Measurements from ENCODE around the gene ZNF839.
A peak's percentile ranks its signal among the peaks of the same experiment; 100 is the strongest.

The ZNF839 gene

DNA sequence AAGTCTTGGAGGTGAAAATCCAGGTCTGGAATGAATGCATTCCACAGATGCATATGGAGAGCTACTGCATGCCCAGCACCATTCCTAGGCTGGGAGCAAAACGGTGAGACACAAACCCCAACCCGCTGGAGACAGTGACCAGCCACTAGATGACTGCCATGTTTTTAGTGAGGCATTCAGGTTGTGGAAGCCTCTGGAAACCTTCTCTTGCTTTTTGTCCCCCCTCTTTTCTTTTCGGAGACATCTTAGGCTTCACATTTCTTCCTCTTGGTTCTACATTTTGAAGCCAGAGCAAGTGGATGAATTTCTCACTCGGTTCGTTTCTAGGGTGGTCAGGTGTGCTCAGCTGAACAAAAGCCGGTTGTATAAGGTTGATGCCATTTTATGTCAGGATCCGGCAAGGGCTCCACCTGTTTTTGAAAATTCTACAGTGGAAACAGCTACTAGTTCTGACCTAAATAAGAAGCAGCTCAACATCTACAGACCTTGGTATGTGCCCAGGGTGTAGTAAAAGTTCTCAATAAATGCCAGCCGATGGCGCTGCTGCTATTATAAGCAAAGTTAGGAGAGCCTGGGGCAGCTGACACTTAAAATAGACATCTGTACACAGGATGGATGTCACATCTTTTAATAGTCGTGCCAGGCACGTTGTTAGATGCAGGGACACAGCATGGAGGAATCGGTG, 1.8 kb upstream of the ZNF839 start:
- ChIA-PET POLR2A (no interaction called here), CTCF (interaction anchor here (0.8 to 8.1 kb wide), 18 partner anchors 8 to 356 kb away, joined by 3 to 113 read pairs (median 4); partner anchors contain the start of gene MOK)
- TF ChIP-seq, protein P1, sequence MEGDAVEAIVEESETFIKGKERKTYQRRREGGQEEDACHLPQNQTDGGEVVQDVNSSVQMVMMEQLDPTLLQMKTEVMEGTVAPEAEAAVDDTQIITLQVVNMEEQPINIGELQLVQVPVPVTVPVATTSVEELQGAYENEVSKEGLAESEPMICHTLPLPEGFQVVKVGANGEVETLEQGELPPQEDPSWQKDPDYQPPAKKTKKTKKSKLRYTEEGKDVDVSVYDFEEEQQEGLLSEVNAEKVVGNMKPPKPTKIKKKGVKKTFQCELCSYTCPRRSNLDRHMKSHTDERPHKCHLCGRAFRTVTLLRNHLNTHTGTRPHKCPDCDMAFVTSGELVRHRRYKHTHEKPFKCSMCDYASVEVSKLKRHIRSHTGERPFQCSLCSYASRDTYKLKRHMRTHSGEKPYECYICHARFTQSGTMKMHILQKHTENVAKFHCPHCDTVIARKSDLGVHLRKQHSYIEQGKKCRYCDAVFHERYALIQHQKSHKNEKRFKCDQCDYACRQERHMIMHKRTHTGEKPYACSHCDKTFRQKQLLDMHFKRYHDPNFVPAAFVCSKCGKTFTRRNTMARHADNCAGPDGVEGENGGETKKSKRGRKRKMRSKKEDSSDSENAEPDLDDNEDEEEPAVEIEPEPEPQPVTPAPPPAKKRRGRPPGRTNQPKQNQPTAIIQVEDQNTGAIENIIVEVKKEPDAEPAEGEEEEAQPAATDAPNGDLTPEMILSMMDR (IDR thresholded peaks at IDR 0.05; ENCODE audit: insufficient read depth, low read length, missing control alignments) = no peak
- peak overlapping the region; percentile 64 for H3K4me3 ChIP-seq (ENCODE audit: low read depth, low read length)
- DNase-seq (ENCODE audit: low read depth, low spot score) = no peak

DNA sequence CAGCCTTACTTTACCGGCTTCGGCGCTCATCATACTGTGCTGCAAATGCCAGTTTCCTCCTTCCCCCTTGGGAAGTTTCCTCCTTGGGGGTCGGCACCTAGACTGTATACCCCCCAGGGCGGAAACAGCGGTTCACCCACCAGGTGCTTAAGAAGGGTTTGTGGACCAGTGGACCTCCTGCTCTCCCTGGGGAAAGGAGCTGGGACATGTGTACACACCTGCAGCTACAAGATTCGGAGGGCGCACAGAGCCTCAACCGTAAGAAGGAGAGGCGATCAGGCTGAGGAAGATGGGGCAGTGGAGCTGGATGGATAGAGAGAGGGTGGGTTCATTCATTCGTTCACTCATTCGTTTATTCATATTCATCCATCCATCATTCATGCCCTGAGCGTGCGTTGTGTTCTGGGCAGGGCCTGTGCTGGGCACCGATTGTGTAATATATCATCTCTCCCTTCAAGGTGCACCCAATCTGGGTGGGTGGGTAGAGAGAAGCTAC, 717 bp upstream of the ZNF839 start:
- DNase-seq (ENCODE audit: low read depth, low spot score) = no peak
- ChIA-PET CTCF (interaction anchor here (0.8 to 8.1 kb wide), 8 partner anchors 10 to 612 kb away, joined by 3 to 113 read pairs (median 4); no protein-coding TSS in a partner anchor), POLR2A (no interaction called here)
- peak overlapping the region; percentile 79 for H3K4me3 ChIP-seq (ENCODE audit: low read depth, low read length)
- TF ChIP-seq, protein P1 (IDR thresholded peaks at IDR 0.05; ENCODE audit: insufficient read depth, low read length, missing control alignments) = no peak

DNA sequence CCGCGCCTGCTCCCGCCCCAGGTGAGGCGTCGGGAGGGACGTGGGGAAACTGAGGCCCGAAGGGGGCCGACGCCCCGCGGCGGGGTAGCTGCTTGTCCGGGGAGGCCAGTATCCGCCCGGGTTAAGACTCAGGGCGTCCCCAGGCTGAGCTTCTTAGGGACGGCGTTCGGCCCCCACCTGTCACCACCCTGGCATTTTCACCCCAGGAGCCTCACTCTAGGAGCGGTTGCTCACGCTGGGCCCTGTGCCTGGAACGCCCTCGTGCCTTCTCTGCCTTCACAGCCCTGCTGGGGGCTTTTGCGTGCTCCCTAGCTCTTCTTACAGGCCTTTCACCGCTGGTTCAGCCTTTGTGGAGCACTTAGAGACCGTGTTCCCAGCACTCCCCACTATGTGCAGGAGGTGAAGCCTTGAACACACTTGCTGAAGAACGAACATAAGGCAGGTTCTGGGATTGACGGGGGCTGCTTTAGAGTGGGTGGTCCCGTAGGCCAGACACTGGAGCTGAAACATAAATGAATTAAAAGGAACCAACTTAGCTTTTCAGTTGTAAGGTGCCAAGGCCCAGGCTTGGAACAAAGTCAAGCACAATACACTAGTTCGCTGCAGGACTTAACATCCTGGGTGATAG, 601 bp downstream of the ZNF839 start:
- CTCF ChIA-PET = interaction anchor here (0.8 to 8.1 kb wide), 11 partner anchors 12 to 343 kb away, joined by 3 to 113 read pairs (median 3); no protein-coding TSS in a partner anchor
- POLR2A ChIA-PET = no interaction called here
- TF ChIP-seq, protein P1 (IDR thresholded peaks at IDR 0.05; ENCODE audit: insufficient read depth, low read length, missing control alignments) = no peak
- no peak for DNase-seq (ENCODE audit: low read depth, low spot score)
- H3K4me3 ChIP-seq (ENCODE audit: low read depth, low read length) = peak overlapping the region; percentile 79

DNA sequence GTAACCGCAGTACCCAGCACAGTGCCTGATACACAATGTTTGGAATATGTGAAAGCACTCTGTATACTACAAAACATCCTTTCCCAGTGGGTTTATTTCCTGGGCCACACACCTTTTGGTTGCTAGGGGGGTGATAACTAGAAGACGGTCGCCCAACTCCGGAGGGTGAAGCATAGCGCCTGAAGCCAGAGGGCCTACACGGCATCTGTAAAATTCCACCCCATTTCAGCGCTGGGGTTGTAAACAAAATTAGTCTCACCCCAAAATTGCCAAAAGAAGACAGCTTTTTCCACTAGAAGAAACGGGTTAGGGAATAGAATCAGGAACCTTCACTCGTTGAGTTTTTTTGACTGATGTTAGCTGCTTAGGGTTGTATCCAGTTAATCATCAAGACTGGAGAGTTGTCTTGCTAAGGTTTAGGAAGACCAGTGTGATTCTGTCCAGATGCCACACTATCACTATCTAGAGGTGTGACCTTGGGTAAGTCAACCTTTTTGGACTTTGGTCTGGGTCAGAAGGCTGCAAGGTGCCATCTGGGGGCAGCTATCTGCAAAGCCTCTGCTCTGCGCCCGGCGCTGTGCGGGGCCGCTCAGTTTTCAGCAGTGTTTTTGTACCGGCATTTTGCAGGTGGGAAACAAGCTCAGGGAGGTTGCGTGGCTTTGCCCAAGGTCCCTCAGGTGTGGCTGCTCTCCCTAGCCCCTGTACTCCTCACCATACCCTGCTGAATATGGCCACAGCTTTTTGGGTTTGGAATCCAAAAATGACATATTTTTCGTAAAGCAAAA, 1.3 kb downstream of the ZNF839 start:
- ChIA-PET CTCF (interaction anchor here (0.8 to 8.1 kb wide), 14 partner anchors 12 to 359 kb away, joined by 3 to 113 read pairs (median 3); no protein-coding TSS in a partner anchor), POLR2A (no interaction called here)
- TF ChIP-seq, protein P1 (IDR thresholded peaks at IDR 0.05; ENCODE audit: insufficient read depth, low read length, missing control alignments) = no peak
- peak overlapping the region; percentile 79 for H3K4me3 ChIP-seq (ENCODE audit: low read depth, low read length)
- no peak for DNase-seq (ENCODE audit: low read depth, low spot score)

DNA sequence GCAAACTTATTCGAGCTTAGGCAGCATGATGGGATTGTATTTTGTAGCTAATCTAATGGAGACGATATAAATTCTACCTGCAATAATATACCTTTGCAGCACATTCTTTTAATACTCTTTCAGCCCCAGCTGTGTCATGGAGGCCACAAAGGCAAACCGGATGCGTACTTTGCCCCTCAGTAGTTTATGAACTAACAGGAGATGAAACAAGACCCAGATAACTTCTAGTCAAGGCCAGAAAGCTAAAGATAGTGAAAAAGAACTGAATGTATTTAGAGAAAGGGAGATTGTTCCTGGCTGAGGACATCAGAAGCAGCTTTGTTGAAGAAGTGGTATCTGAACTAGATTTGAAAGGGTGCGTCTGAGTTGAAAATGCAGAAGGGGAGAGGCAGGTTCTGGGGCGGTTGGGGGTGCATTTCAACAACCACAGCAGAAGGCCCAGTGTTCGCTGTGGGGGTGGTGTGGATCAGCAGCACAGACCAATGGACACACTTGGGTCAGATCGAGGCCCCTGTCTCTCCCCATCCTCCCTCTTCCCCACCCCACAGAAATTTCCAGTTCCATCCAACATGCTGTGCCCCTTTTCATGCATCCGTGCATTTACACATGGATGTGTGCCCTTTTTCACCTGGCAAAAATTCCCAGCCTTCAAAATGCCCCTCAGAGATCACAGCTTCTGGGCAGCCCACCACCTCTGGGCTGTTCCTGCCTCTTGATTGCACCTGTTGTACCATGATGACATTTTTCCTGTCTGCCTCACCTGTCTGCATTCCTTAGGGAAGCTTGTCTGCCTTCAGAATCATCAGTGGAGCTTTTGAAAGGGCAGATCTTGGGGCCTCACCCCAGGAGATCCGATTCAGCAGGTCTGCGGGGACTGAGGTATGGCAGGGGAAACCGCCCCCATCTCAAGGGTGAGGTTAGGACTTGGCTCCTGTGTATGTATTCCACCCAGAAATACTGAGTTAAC, 2.2 kb downstream of the ZNF839 start:
- TF ChIP-seq, protein P1 (IDR thresholded peaks at IDR 0.05; ENCODE audit: insufficient read depth, low read length, missing control alignments) = no peak
- no peak overlapping the region for H3K4me3 ChIP-seq (ENCODE audit: low read depth, low read length)
- ChIA-PET POLR2A (no interaction called here), CTCF (interaction anchor here (0.7 to 2.4 kb wide), 16 partner anchors 8 to 360 kb away, joined by 3 to 8 read pairs (median 3); partner anchors contain the start of gene MOK)
- no peak for DNase-seq (ENCODE audit: low read depth, low spot score)
